HL-60 (cell line): ENCODE results near the gene SIL1.

Experiments used
- DNase-seq, 2 experiments: peaks; one replicate each; pipeline ENCODE4 v3.0.0-alpha.2; 2010 to 2020; ENCODE audit warnings: low read depth in 1 of 2, low spot score in 1 of 2
- H3K27ac ChIP-seq: fragments of 250-450 bp; sonication (Bioruptor Pico); replicated peaks from 2 replicates; pipeline ENCODE4 v1.5.1; 2020; ENCODE audit warnings: mild to moderate bottlenecking, moderate library complexity
- H3K27me3 ChIP-seq: fragments of 250-450 bp; sonication (Bioruptor Pico); 2 replicates; pipeline ENCODE4 v1.5.1; 2021; ENCODE audit warnings: mild to moderate bottlenecking, moderate library complexity; ENCODE audit not compliant: insufficient read depth, poor library complexity, severe bottlenecking
- H3K4me3 ChIP-seq: replicated peaks from 2 replicates; pipeline ENCODE4 v1.5.1; 2011; ENCODE audit warnings: mild to moderate bottlenecking, control low read depth, low read length; ENCODE audit not compliant: insufficient read depth
- CTCF ChIP-seq: IDR thresholded peaks from one replicate; pipeline ENCODE4 v1.5.1; 2011; ENCODE audit warnings: low read length, control low read depth, inconsistent platforms; ENCODE audit not compliant: insufficient read depth
- GABPA ChIP-seq: IDR thresholded peaks from 2 replicates; pipeline ENCODE4 v1.6.1; 2012; ENCODE audit warnings: low read depth
- POLR2AphosphoS5 ChIP-seq: IDR thresholded peaks from 2 replicates; pipeline ENCODE4 v1.6.1; 2012; ENCODE audit warnings: low read depth
- REST ChIP-seq: IDR thresholded peaks from 2 replicates; pipeline ENCODE4 v1.6.1; 2012; ENCODE audit warnings: low read depth; ENCODE audit not compliant: insufficient replicate concordance
- SPI1 ChIP-seq: IDR thresholded peaks from 2 replicates; pipeline ENCODE4 v1.6.1; 2012; ENCODE audit warnings: low read depth, mild to moderate bottlenecking, borderline replicate concordance

The SIL1 gene

GRCh38 chr5:138898299-138898698 lies 299.9 kb downstream of the SIL1 start:
- Histone ChIP-seq H3K27me3 (no peaks in the 10 kb centered on the region), H3K4me3 (no peak overlapping the region), H3K27ac (no peak overlapping the region)
- TF ChIP-seq POLR2AphosphoS5 (no peak), REST (no peak), GABPA (no peak), SPI1 (no peak), CTCF (no peak)
- no peak for DNase-seq
